ENCODE data around the gene FAM180A.
"Not testable (repeated sequence)": the region's sequence is repeated elsewhere in the genome, so short reads cannot be mapped to it uniquely, and the experiment has no call there.

FAM180A gene

GRCh38 chr7:135748770-135749169 is at the start of gene FAM180A:
Gene FAM180A, minus strand, starts transcription at chr7:135748813. Its CDS starts 233 bp downstream, at chr7:135748580.
- DNase-seq: no peak

GRCh38 chr7:135798095-135798494 is 49.5 kb upstream of the FAM180A start:
- DNase-seq: no peak

- no peak for DNase-seq
These were observed 47.4 kb upstream of the FAM180A start for GRCh38 chr7:135795846-135796570.

GRCh38 chr7:135793841-135794240 is 45.2 kb upstream of the FAM180A start:
- DNase-seq: no peak

GRCh38 chr7:135792866-135793265 is 44.3 kb upstream of the FAM180A start:
- no peak for DNase-seq

- no peak for DNase-seq
These were observed 43.7 kb upstream of the FAM180A start for GRCh38 chr7:135792363-135792668.

GRCh38 chr7:135791543-135792362 is 43.1 kb upstream of the FAM180A start:
- DNase-seq: no peak

- DNase-seq: no peak
These were observed 41.9 kb upstream of the FAM180A start for GRCh38 chr7:135790371-135790977.

- DNase-seq: no peak
These were observed 41.3 kb upstream of the FAM180A start for GRCh38 chr7:135789956-135790355.

- no peak for DNase-seq
These were observed 40.8 kb upstream of the FAM180A start for GRCh38 chr7:135789431-135789830.

GRCh38 chr7:135786911-135787310 is 38.3 kb upstream of the FAM180A start:
- no peak for DNase-seq

GRCh38 chr7:135785065-135785464 is 36.5 kb upstream of the FAM180A start:
- DNase-seq: no peak

GRCh38 chr7:135784013-135784412 is 35.4 kb upstream of the FAM180A start:
- no peak for DNase-seq

GRCh38 chr7:135782801-135783200 is 34.2 kb upstream of the FAM180A start:
- no peak for DNase-seq

- DNase-seq: no peak
These were observed 33.8 kb upstream of the FAM180A start for GRCh38 chr7:135782377-135782776.

GRCh38 chr7:135777626-135778398 is 29.2 kb upstream of the FAM180A start:
- no peak for DNase-seq

GRCh38 chr7:135775915-135776314 is 27.3 kb upstream of the FAM180A start:
- not testable (repeated sequence) for DNase-seq

- DNase-seq: no peak
These were observed 26.6 kb upstream of the FAM180A start for GRCh38 chr7:135775230-135775629.

- no peak for DNase-seq
These were observed 25.7 kb upstream of the FAM180A start for GRCh38 chr7:135774284-135774683.

- DNase-seq: no peak
These were observed 24.9 kb upstream of the FAM180A start for GRCh38 chr7:135773464-135773863.

GRCh38 chr7:135772639-135773222 is 24.1 kb upstream of the FAM180A start:
- DNase-seq: no peak

- DNase-seq: no peak
These were observed 23.5 kb upstream of the FAM180A start for GRCh38 chr7:135771961-135772638.

Measured in 8988T (cell line).